Liver (tissue), 9 donors: ENCODE measurements around the gene DMD. TPM values are rescaled to one million over a fixed set of nuclear protein-coding genes. Genes with fewer than 3 reads are reported as not detected.

Experiments
- DNase-seq: peaks from one replicate; pipeline ENCODE4 v3.0.0-alpha.2; 2017; ENCODE audit warnings: low spot score
- H3K27ac ChIP-seq, 2 donors: one replicate each; pipeline ENCODE4 v1.7.0; 2013; ENCODE audit warnings: inconsistent platforms in 2 of 2, low read length in 2 of 2, control low read depth in 1 of 2, low read depth in 1 of 2, mild to moderate bottlenecking in 1 of 2
- H3K27me3 ChIP-seq, 4 donors: one replicate each; pipeline versions ENCODE4 v1.6.1 to v1.7.0; 2013; ENCODE audit warnings: low read length in 3 of 4, inconsistent platforms in 1 of 4, mild to moderate bottlenecking in 1 of 4, moderate library complexity in 1 of 4; ENCODE audit not compliant: control insufficient read depth in 4 of 4, insufficient read depth in 4 of 4
- H3K36me3 ChIP-seq, 4 donors: one replicate each; pipeline versions ENCODE4 v1.6.1 to v1.7.0; 2013; ENCODE audit warnings: low read length in 3 of 4, mild to moderate bottlenecking in 3 of 4, low read depth in 1 of 4, moderate library complexity in 1 of 4; ENCODE audit not compliant: control insufficient read depth in 4 of 4, insufficient read depth in 3 of 4
- H3K4me1 ChIP-seq, 4 donors: one replicate each; pipeline versions ENCODE4 v1.6.1 to v1.7.0; 2013; ENCODE audit warnings: low read length in 3 of 4, mild to moderate bottlenecking in 3 of 4, moderate library complexity in 1 of 4; ENCODE audit not compliant: control insufficient read depth in 4 of 4, insufficient read depth in 4 of 4
- H3K4me3 ChIP-seq, 3 donors: one replicate each; pipeline versions ENCODE4 v1.6.1 to v1.7.0; 2013; ENCODE audit warnings: low read length in 3 of 3, control low read depth in 1 of 3, low read depth in 1 of 3, mild to moderate bottlenecking in 1 of 3
- H3K9ac ChIP-seq, 2 donors: one replicate each; pipeline ENCODE4 v1.7.0; 2013; ENCODE audit warnings: low read length in 2 of 2, mild to moderate bottlenecking in 2 of 2, moderate library complexity in 2 of 2, control low read depth in 1 of 2, low read depth in 1 of 2
- H3K9me3 ChIP-seq, 4 donors: one replicate each; pipeline versions ENCODE4 v1.6.1 to v1.7.0; 2013; ENCODE audit warnings: low read length in 3 of 4; ENCODE audit not compliant: control insufficient read depth in 4 of 4
- EGR1 ChIP-seq, 2 donors: IDR thresholded peaks; 2 replicates each; pipeline ENCODE4 v1.6.1; 2016 to 2018; ENCODE audit warnings: antibody characterized with exemption in 2 of 2, low read depth in 2 of 2
- FOXA1 ChIP-seq: IDR thresholded peaks from 2 replicates; pipeline ENCODE4 v1.6.1; 2016; ENCODE audit warnings: antibody characterized with exemption
- FOXA2 ChIP-seq: IDR thresholded peaks from 2 replicates; pipeline ENCODE4 v1.6.1; 2016; ENCODE audit warnings: antibody characterized with exemption
- GABPA ChIP-seq, 2 donors: IDR thresholded peaks in 1 of 2; conservative IDR thresholded peaks in 1 of 2; 2 replicates each; pipeline ENCODE4 v1.6.1; 2016; ENCODE audit warnings: antibody characterized with exemption in 2 of 2, mild to moderate bottlenecking in 1 of 2, moderate library complexity in 1 of 2
- HNF4G ChIP-seq: IDR thresholded peaks from 2 replicates; pipeline ENCODE4 v1.6.1; 2016; ENCODE audit warnings: antibody characterized with exemption
- NR2F2 ChIP-seq: IDR thresholded peaks from 2 replicates; pipeline ENCODE4 v1.6.1; 2016; ENCODE audit warnings: antibody characterized with exemption
- RXRA ChIP-seq, 2 donors: IDR thresholded peaks; 2 replicates each; pipeline ENCODE4 v1.6.1; 2017 to 2018; ENCODE audit warnings: antibody characterized with exemption in 2 of 2, mild to moderate bottlenecking in 1 of 2
- SP1 ChIP-seq: IDR thresholded peaks from 2 replicates; pipeline ENCODE4 v1.6.1; 2018; ENCODE audit warnings: antibody characterized with exemption, mild to moderate bottlenecking
- TAF1 ChIP-seq: conservative IDR thresholded peaks from 2 replicates; pipeline ENCODE4 v1.6.1; 2016; ENCODE audit warnings: antibody characterized with exemption, mild to moderate bottlenecking
- YY1 ChIP-seq: IDR thresholded peaks from 2 replicates; pipeline ENCODE4 v1.6.1; 2016; ENCODE audit warnings: antibody characterized with exemption, mild to moderate bottlenecking
- WGBS: extraction: QIAGEN DNeasy Blood & Tissue Kit; methylation state at CpG from one replicate; pipeline ENCODE4 v1.1.7; 2013; 5-methylcytosine and 5-hydroxymethylcytosine counted together
- polyA plus RNA-seq, 2 donors: library from polyadenylated mRNA; stranded (reverse) in 1 of 2; unstranded in 1 of 2; fragments of 200-250 nt in 1 of 2; fragments of >200 nt in 1 of 2; fragmentation: Nextera tagmentation in 1 of 2; extraction: Ambion mirVana in 1 of 2; gene quantifications; one replicate each; pipeline versions ENCODE4 v1.2.1 to v1.2.3, GENCODE V29; 2013 to 2015
- total RNA-seq, 2 donors: library from RNA; depleted of rRNA; stranded (reverse); fragments of >200 nt; gene quantifications; one replicate each; pipeline ENCODE4 v1.2.3, GENCODE V29; 2014
- TF ChIP-seq, protein P1 (sequence below): IDR thresholded peaks from 2 replicates; pipeline ENCODE4 v1.6.1; 2016; ENCODE audit warnings: antibody characterized with exemption, mild to moderate bottlenecking
- TF ChIP-seq, protein P2 (sequence below): IDR thresholded peaks from 2 replicates; pipeline ENCODE4 v1.6.1; 2016; ENCODE audit warnings: antibody characterized with exemption
- TF ChIP-seq, protein P3 (sequence below): IDR thresholded peaks from 2 replicates; pipeline ENCODE4 v1.6.1; 2016; ENCODE audit warnings: antibody characterized with exemption
- TF ChIP-seq, protein P4 (sequence below): fragments of 150-350 bp; IDR thresholded peaks from 2 replicates; pipeline ENCODE4 v1.5.1; 2017; ENCODE audit warnings: improper control_type of control experiment, low read depth, low read length; ENCODE audit not compliant: missing input control
- TF ChIP-seq, protein P5 (sequence below): IDR thresholded peaks from 2 replicates; pipeline ENCODE4 v1.6.1; 2016; ENCODE audit warnings: antibody characterized with exemption
- donor health status: healthy.
- donor health status: healthy.
- donor health status: healthy.
- donor health status: healthy.
- donor health status: healthy.

DMD gene
- total and polyA plus RNA-seq, 4 donors, result 14.6 to 61.9 (median 23.9) TPM

DNA sequence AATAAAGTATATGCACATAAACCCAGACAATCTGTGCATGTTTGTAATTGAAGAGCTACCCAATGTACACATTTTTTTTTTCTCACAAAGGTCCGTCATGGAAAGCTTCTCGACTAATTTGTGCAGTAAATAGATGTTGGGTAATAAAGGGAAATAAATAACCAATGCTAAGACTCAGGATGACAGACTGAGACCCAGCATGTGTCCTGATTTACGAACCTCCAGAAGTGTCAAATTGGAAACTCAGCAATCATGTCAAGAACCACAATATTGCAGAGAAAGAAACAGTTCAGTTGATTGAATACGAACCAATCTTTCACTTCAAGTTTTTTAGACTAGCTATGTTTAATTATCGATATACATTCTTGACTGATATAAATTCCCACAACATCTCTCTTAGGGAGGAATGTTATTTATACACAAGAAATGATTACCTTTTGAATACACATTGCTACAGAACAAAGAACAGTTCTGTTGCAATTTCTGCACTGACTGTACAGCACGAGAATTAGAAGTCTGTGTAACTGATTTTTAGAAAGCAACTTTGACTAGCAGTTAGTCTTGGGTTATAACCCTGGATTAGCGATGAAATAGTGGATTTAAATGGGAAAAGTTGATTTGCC is 1513.9 kb downstream of the DMD start:
- DNase-seq, result no peak
- 58% methylated on average over 7 of the region's 7 CpGs for WGBS
- H3K4me3 ChIP-seq, result no peak overlapping the region
- no peaks in the 10 kb centered on the region for H3K4me1 ChIP-seq
- no peak overlapping the region for H3K27ac ChIP-seq
- TF ChIP-seq, protein P1, sequence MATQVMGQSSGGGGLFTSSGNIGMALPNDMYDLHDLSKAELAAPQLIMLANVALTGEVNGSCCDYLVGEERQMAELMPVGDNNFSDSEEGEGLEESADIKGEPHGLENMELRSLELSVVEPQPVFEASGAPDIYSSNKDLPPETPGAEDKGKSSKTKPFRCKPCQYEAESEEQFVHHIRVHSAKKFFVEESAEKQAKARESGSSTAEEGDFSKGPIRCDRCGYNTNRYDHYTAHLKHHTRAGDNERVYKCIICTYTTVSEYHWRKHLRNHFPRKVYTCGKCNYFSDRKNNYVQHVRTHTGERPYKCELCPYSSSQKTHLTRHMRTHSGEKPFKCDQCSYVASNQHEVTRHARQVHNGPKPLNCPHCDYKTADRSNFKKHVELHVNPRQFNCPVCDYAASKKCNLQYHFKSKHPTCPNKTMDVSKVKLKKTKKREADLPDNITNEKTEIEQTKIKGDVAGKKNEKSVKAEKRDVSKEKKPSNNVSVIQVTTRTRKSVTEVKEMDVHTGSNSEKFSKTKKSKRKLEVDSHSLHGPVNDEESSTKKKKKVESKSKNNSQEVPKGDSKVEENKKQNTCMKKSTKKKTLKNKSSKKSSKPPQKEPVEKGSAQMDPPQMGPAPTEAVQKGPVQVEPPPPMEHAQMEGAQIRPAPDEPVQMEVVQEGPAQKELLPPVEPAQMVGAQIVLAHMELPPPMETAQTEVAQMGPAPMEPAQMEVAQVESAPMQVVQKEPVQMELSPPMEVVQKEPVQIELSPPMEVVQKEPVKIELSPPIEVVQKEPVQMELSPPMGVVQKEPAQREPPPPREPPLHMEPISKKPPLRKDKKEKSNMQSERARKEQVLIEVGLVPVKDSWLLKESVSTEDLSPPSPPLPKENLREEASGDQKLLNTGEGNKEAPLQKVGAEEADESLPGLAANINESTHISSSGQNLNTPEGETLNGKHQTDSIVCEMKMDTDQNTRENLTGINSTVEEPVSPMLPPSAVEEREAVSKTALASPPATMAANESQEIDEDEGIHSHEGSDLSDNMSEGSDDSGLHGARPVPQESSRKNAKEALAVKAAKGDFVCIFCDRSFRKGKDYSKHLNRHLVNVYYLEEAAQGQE, result no peak
- TF ChIP-seq EGR1 (IDR thresholded peaks at IDR 0.05; ENCODE audit: low read depth in 2 of 2) (no peak), NR2F2 (no peak), FOXA2 (no peak), TAF1 (no peak), FOXA1 (no peak), SP1 (no peak), GABPA (IDR thresholded peaks at IDR 0.05 in 1 of 2, conservative IDR thresholded peaks at IDR 0.05 in 1 of 2) (no peak), YY1 (no peak)
- TF ChIP-seq, protein P2, sequence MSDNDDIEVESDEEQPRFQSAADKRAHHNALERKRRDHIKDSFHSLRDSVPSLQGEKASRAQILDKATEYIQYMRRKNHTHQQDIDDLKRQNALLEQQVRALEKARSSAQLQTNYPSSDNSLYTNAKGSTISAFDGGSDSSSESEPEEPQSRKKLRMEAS, result no peak
- TF ChIP-seq, protein P3, sequence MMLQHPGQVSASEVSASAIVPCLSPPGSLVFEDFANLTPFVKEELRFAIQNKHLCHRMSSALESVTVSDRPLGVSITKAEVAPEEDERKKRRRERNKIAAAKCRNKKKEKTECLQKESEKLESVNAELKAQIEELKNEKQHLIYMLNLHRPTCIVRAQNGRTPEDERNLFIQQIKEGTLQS, result no peak
- TF ChIP-seq, protein P4, sequence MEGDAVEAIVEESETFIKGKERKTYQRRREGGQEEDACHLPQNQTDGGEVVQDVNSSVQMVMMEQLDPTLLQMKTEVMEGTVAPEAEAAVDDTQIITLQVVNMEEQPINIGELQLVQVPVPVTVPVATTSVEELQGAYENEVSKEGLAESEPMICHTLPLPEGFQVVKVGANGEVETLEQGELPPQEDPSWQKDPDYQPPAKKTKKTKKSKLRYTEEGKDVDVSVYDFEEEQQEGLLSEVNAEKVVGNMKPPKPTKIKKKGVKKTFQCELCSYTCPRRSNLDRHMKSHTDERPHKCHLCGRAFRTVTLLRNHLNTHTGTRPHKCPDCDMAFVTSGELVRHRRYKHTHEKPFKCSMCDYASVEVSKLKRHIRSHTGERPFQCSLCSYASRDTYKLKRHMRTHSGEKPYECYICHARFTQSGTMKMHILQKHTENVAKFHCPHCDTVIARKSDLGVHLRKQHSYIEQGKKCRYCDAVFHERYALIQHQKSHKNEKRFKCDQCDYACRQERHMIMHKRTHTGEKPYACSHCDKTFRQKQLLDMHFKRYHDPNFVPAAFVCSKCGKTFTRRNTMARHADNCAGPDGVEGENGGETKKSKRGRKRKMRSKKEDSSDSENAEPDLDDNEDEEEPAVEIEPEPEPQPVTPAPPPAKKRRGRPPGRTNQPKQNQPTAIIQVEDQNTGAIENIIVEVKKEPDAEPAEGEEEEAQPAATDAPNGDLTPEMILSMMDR, result no peak
- TF ChIP-seq, protein P5, sequence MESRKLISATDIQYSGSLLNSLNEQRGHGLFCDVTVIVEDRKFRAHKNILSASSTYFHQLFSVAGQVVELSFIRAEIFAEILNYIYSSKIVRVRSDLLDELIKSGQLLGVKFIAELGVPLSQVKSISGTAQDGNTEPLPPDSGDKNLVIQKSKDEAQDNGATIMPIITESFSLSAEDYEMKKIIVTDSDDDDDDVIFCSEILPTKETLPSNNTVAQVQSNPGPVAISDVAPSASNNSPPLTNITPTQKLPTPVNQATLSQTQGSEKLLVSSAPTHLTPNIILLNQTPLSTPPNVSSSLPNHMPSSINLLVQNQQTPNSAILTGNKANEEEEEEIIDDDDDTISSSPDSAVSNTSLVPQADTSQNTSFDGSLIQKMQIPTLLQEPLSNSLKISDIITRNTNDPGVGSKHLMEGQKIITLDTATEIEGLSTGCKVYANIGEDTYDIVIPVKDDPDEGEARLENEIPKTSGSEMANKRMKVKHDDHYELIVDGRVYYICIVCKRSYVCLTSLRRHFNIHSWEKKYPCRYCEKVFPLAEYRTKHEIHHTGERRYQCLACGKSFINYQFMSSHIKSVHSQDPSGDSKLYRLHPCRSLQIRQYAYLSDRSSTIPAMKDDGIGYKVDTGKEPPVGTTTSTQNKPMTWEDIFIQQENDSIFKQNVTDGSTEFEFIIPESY, result no peak
- H3K36me3 ChIP-seq, result no peaks in the 10 kb centered on the region
- H3K9ac ChIP-seq, result no peak overlapping the region
- H3K9me3 ChIP-seq, result peaks cover 0 to 3% (median 0%) of the 10 kb centered on the region in 4 donors
- no peaks in the 10 kb centered on the region for H3K27me3 ChIP-seq

DNA sequence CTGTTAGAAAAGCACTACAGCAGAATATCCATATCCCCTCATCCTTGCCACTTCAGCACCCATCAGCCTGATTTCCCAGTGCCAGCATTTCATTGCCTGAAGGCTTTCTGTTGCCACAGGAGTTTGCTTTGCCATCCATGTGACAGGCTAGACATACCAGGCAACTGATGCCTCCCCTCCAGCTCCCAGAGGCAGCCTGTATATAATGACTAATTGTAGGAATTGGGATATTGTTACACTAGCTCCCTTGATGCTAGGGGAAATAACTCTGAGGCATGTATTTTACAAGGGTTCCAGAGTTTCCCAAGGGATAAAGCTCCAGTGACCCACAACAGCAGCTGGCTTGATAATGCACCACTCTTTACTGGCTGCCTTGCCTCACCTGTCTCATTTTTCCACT is 1531.5 kb downstream of the DMD start:
- Histone ChIP-seq H3K27me3 (no peaks in the 10 kb centered on the region), H3K9ac (no peak overlapping the region), H3K36me3 (no peaks in the 10 kb centered on the region), H3K4me3 (no peak overlapping the region), H3K27ac (no peak overlapping the region), H3K9me3 (no peaks in the 10 kb centered on the region), H3K4me1 (no peaks in the 10 kb centered on the region)
- DNase-seq, result no peak
- TF ChIP-seq HNF4G, result no peak
- no peak for TF ChIP-seq EGR1 (IDR thresholded peaks at IDR 0.05; ENCODE audit: low read depth in 2 of 2)
- TF ChIP-seq FOXA2, result no peak
- no peak for TF ChIP-seq SP1
- TF ChIP-seq, protein P3, result no peak
- TF ChIP-seq TAF1, result no peak
- TF ChIP-seq RXRA (IDR thresholded peaks at IDR 0.05), result no peak
- TF ChIP-seq, protein P2, result no peak
- no peak for TF ChIP-seq YY1
- no peak for TF ChIP-seq FOXA1
- TF ChIP-seq, protein P4, result no peak
- TF ChIP-seq, protein P1, result no peak
